WTC11 (cell line): ENCODE data around the gene OPN4. TPM values are rescaled to one million over a fixed set of nuclear protein-coding genes. Genes with fewer than 3 reads are reported as not detected.

Experiments used
- ATAC-seq: fragments of 200-7000 bp; cut with Tn5 transposase; 2 replicates; pipeline ENCODE4 v1.10.0; 2021; ENCODE audit warnings: mild to moderate bottlenecking, moderate library complexity
- CTCF ChIA-PET: fragments of 300-600 bp; sonication (Branson Sonifier 250); formaldehyde crosslinking; loops from one replicate; lab custom pipeline; 2021; ENCODE audit warnings: antibody characterized with exemption; lab: Charles Lee
- POLR2A ChIA-PET: fragments of 350-600 bp; sonication (Branson Sonifier 250); formaldehyde crosslinking; loops from one replicate; lab custom pipeline; 2021; ENCODE audit warnings: antibody characterized with exemption; lab: Charles Lee
- DNase-seq: peaks from one replicate; pipeline ENCODE4 v3.0.0; 2021; ENCODE audit warnings: low spot score
- H3K27ac Mint-ChIP-seq: 2 replicates; pipeline ENCODE4 v1.8.0; 2021; ENCODE audit warnings: mixed read lengths
- H3K27me3 Mint-ChIP-seq: 2 replicates; pipeline ENCODE4 v1.8.0; 2021; ENCODE audit warnings: low read depth, mild to moderate bottlenecking, moderate library complexity, mixed read lengths
- H3K36me3 Mint-ChIP-seq: 2 replicates; pipeline ENCODE4 v1.8.0; 2021; ENCODE audit warnings: mixed read lengths
- H3K4me1 Mint-ChIP-seq: 2 replicates; pipeline ENCODE4 v1.8.0; 2022; ENCODE audit warnings: mixed read lengths
- H3K4me3 Mint-ChIP-seq: 2 replicates; pipeline ENCODE4 v1.8.0; 2021; ENCODE audit warnings: mild to moderate bottlenecking, moderate library complexity, mixed read lengths
- H3K9me3 Mint-ChIP-seq: 2 replicates; pipeline ENCODE4 v1.8.0; 2021; ENCODE audit warnings: mixed read lengths
- ATF3 ChIP-seq: sonication (generic); formaldehyde crosslinking; conservative IDR thresholded peaks from 2 replicates; pipeline ENCODE4 v1.8.1; 2022; ENCODE audit warnings: mild to moderate bottlenecking, missing genetic modification reagents
- CBFB ChIP-seq: sonication (generic); formaldehyde crosslinking; IDR thresholded peaks from 2 replicates; pipeline ENCODE4 v1.8.1; 2022; ENCODE audit warnings: mild to moderate bottlenecking, low read depth, missing genetic modification reagents
- E2F1 ChIP-seq: sonication (generic); formaldehyde crosslinking; IDR thresholded peaks from 2 replicates; pipeline ENCODE4 v1.8.0; 2022; ENCODE audit warnings: mild to moderate bottlenecking, missing genetic modification reagents
- FOXP1 ChIP-seq: sonication (generic); formaldehyde crosslinking; IDR thresholded peaks from 2 replicates; pipeline ENCODE4 v1.8.0; 2022; ENCODE audit warnings: missing genetic modification reagents, mild to moderate bottlenecking, moderate library complexity, borderline replicate concordance
- IRF2 ChIP-seq: sonication (generic); formaldehyde crosslinking; IDR thresholded peaks from 2 replicates; pipeline ENCODE4 v1.8.0; 2022; ENCODE audit warnings: low read depth, missing genetic modification reagents, borderline replicate concordance
- MYBL2 ChIP-seq: sonication (generic); formaldehyde crosslinking; IDR thresholded peaks from 2 replicates; pipeline ENCODE4 v1.8.1; 2023; ENCODE audit warnings: mild to moderate bottlenecking, moderate library complexity, missing genetic modification reagents
- NFE2L1 ChIP-seq: sonication (generic); formaldehyde crosslinking; IDR thresholded peaks from 2 replicates; pipeline ENCODE4 v1.8.1; 2023; ENCODE audit warnings: missing genetic modification reagents
- NR2C2 ChIP-seq: sonication (generic); formaldehyde crosslinking; IDR thresholded peaks from 2 replicates; pipeline ENCODE4 v1.8.0; 2022; ENCODE audit warnings: mild to moderate bottlenecking, missing genetic modification reagents
- PRRX2 ChIP-seq: fragments of 250-450 bp; sonication (Bioruptor Pico); IDR thresholded peaks from 2 replicates; pipeline ENCODE4 v1.8.0; 2021; ENCODE audit warnings: mild to moderate bottlenecking
- RELA ChIP-seq: sonication (generic); formaldehyde crosslinking; IDR thresholded peaks from 2 replicates; pipeline ENCODE4 v1.8.1; 2022; ENCODE audit warnings: missing genetic modification reagents, mild to moderate bottlenecking, borderline replicate concordance
- SP1 ChIP-seq: sonication (generic); formaldehyde crosslinking; conservative IDR thresholded peaks from 2 replicates; pipeline ENCODE4 v1.8.1; 2022; ENCODE audit warnings: missing genetic modification reagents
- TCF7 ChIP-seq: sonication (generic); formaldehyde crosslinking; IDR thresholded peaks from 2 replicates; pipeline ENCODE4 v1.8.0; 2022; ENCODE audit warnings: mild to moderate bottlenecking, low read depth, missing genetic modification reagents, moderate library complexity
- ZNF263 ChIP-seq: sonication (generic); formaldehyde crosslinking; IDR thresholded peaks from 2 replicates; pipeline ENCODE4 v1.8.1; 2022; ENCODE audit warnings: low read depth, mild to moderate bottlenecking, moderate library complexity, missing genetic modification reagents
- ZNF512 ChIP-seq: sonication (generic); formaldehyde crosslinking; IDR thresholded peaks from 2 replicates; pipeline ENCODE4 v1.8.1; 2022; ENCODE audit warnings: missing genetic modification reagents, borderline replicate concordance
- total RNA-seq: library from RNA; stranded (reverse); gene quantifications from 3 replicates; pipeline ENCODE4 v1.2.3, GENCODE V29; 2021
- TF ChIP-seq, protein P1 (sequence below): fragments of 250-450 bp; sonication (Bioruptor Pico); IDR thresholded peaks from 2 replicates; pipeline ENCODE4 v1.9.0; 2021; ENCODE audit warnings: mild to moderate bottlenecking
- TF ChIP-seq, protein P2 (sequence below): fragments of 250-450 bp; sonication (Bioruptor Pico); IDR thresholded peaks from 2 replicates; pipeline ENCODE4 v1.8.0; 2021; ENCODE audit warnings: mild to moderate bottlenecking
- TF ChIP-seq, protein P3 (sequence below): sonication (generic); formaldehyde crosslinking; IDR thresholded peaks from 2 replicates; pipeline ENCODE4 v1.8.0; 2022; ENCODE audit warnings: mild to moderate bottlenecking, missing genetic modification reagents
- TF ChIP-seq, protein P4 (sequence below): sonication (generic); formaldehyde crosslinking; IDR thresholded peaks from 2 replicates; pipeline ENCODE4 v1.8.1; 2023; ENCODE audit warnings: mild to moderate bottlenecking, missing genetic modification reagents, moderate library complexity

Gene OPN4
- total RNA-seq, 1 experiment from 2014 or later, result not detected

DNA sequence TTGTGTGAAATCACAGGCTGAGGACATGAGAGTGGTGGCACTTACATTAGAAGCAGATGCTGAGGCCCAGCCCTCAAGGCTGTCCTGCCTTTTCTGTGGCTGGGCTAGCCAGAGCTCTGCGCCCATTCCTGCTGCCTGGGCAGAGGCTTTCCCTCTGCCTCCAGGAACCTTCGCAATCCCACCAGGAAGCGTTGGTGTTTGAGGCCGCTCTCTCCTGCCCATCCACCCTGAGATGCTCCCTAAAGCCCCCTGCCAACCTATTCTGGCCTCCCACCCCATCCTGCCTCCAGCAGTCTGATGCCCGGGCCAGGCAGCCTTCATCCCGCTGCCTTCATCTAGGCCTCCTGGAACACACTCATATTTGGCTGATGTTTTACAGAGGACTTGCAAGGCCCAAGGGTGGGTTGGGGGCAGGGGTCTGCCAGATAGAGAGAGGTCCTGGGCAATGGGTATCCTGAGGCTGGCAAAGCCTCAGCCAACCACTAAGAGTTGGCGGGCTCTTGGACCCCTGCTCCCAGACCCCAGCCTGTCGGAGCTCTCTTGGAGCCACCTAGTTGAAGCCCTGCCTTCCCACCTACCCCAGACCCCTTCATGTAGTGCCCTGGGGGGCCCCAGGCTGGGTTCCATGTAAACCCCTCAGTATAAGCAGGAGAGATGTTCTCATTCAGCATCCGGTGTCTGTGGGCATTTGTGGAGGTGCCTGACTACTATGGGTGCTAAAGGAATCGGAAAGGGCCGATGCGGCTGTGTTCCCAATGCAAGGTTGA is 46.7 kb downstream of the OPN4 start:
- 0 out of 2 replicates have a peak, but pooled peaks cover 3% of the 10 kb centered on the region for H3K9me3 Mint-ChIP-seq

GRCh38 chr10:86703176-86703575 is 48.8 kb downstream of the OPN4 start:
- ATAC-seq (no peak), DNase-seq (no peak)
- no peak overlapping the region for H3K27ac Mint-ChIP-seq
- 0 out of 2 replicates have a peak, but pooled peaks cover 3% of the 10 kb centered on the region for H3K9me3 Mint-ChIP-seq
- CTCF ChIA-PET, result interaction anchor here (1.5 kb wide), 1 partner anchor 9 kb away, joined by 11 read pairs; no protein-coding TSS in a partner anchor
- TF ChIP-seq, protein P1, sequence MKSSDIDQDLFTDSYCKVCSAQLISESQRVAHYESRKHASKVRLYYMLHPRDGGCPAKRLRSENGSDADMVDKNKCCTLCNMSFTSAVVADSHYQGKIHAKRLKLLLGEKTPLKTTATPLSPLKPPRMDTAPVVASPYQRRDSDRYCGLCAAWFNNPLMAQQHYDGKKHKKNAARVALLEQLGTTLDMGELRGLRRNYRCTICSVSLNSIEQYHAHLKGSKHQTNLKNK (CRISPR knock-in tag), result no peak
- no peak for TF ChIP-seq RELA (CRISPR knock-in tag)
- TF ChIP-seq IRF2 (CRISPR knock-in tag), result no peak
- TF ChIP-seq ATF3, result no peak
- TF ChIP-seq, protein P2, sequence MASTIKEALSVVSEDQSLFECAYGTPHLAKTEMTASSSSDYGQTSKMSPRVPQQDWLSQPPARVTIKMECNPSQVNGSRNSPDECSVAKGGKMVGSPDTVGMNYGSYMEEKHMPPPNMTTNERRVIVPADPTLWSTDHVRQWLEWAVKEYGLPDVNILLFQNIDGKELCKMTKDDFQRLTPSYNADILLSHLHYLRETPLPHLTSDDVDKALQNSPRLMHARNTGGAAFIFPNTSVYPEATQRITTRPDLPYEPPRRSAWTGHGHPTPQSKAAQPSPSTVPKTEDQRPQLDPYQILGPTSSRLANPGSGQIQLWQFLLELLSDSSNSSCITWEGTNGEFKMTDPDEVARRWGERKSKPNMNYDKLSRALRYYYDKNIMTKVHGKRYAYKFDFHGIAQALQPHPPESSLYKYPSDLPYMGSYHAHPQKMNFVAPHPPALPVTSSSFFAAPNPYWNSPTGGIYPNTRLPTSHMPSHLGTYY (CRISPR knock-in tag), result no peak
- TF ChIP-seq TCF7 (CRISPR knock-in tag), result no peak
- TF ChIP-seq PRRX2 (CRISPR knock-in tag), result no peak
- no peak for TF ChIP-seq SP1 (CRISPR knock-in tag)
- no peak for TF ChIP-seq MYBL2 (CRISPR knock-in tag)
- TF ChIP-seq NR2C2 (CRISPR knock-in tag), result no peak
- no peak for TF ChIP-seq NFE2L1 (CRISPR knock-in tag)
- TF ChIP-seq, protein P3, sequence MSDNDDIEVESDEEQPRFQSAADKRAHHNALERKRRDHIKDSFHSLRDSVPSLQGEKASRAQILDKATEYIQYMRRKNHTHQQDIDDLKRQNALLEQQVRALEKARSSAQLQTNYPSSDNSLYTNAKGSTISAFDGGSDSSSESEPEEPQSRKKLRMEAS, result no peak
- no peak for TF ChIP-seq FOXP1 (CRISPR knock-in tag)
- TF ChIP-seq, all 79 proteins: peak for 0
- H3K4me3 Mint-ChIP-seq, result no peak overlapping the region
- no peaks in the 10 kb centered on the region for H3K27me3 Mint-ChIP-seq
- peaks cover 22% of the 10 kb centered on the region for H3K4me1 Mint-ChIP-seq
- POLR2A ChIA-PET, result no interaction called here
- no peaks in the 10 kb centered on the region for H3K36me3 Mint-ChIP-seq

More for the DNA sequence above, 46.7 kb downstream of the OPN4 start:
- H3K27ac Mint-ChIP-seq, result no peak overlapping the region
- ChIA-PET POLR2A (no interaction called here), CTCF (no interaction called here)
- H3K4me3 Mint-ChIP-seq, result no peak overlapping the region
- no peaks in the 10 kb centered on the region; the same call in 1 of the 2 replicates for H3K27me3 Mint-ChIP-seq
- no peaks in the 10 kb centered on the region for H3K36me3 Mint-ChIP-seq
- TF ChIP-seq, protein P4, sequence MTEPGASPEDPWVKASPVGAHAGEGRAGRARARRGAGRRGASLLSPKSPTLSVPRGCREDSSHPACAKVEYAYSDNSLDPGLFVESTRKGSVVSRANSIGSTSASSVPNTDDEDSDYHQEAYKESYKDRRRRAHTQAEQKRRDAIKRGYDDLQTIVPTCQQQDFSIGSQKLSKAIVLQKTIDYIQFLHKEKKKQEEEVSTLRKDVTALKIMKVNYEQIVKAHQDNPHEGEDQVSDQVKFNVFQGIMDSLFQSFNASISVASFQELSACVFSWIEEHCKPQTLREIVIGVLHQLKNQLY, result no peak
- TF ChIP-seq ZNF263 (CRISPR knock-in tag) (no peak), MYBL2 (CRISPR knock-in tag) (no peak), E2F1 (CRISPR knock-in tag) (no peak), ZNF512 (CRISPR knock-in tag) (no peak), CBFB (CRISPR knock-in tag) (no peak)
- TF ChIP-seq, protein P3, result no peak
- no peak for ATAC-seq
- no peak for DNase-seq
- H3K4me1 Mint-ChIP-seq, result peaks cover 19% of the 10 kb centered on the region
